NT2/D1 (cell line): ENCODE results near the gene SPPL2A.

ENCODE experiments used
- SUZ12 ChIP-seq: IDR thresholded peaks from 2 replicates; pipeline ENCODE4 v1.6.1; 2011; ENCODE audit not compliant: insufficient read length, insufficient read depth; ENCODE audit errors: extremely low read depth
- YY1 ChIP-seq: IDR thresholded peaks from 2 replicates; pipeline ENCODE4 v1.6.1; 2011; ENCODE audit not compliant: insufficient read length, insufficient read depth
- ZNF274 ChIP-seq: IDR thresholded peaks from 2 replicates; pipeline ENCODE4 v1.6.1; 2011; ENCODE audit warnings: mild to moderate bottlenecking, low read depth, low read length

DNA sequence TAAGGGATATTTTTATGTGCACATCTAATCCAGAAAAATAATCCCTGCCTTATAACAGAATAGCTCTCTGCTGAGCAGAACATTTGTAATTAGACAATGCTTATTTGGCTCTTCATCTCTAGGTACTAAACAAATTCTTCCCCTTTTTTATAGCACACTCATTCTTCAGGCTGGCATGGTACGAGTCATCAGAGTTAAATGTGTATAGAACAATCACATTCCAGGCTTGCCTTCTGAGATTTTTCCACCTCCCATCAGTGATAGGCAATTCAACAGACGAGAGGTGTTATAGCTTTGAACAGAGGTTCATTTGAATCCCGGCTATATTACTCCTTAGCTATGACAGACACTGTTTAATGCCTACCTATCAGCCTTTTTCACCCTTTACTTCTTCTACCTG is 21.4 kb upstream of the SPPL2A start:
- no peak for TF ChIP-seq ZNF274
- no peak for TF ChIP-seq YY1
- no peak for TF ChIP-seq SUZ12
